Endodermal cell (in vitro differentiated cells): ENCODE data around the gene PPARG. TPM values are rescaled to one million over a fixed set of nuclear protein-coding genes. Genes with fewer than 3 reads are reported as not detected.

Experiments
- DNase-seq: peaks from one replicate; pipeline ENCODE4 v3.0.0-alpha.2; 2017
- H3K27ac ChIP-seq: 2 replicates; pipeline ENCODE4 v1.5.1; 2013; ENCODE audit warnings: mild to moderate bottlenecking, low read depth, low read length, moderate library complexity
- H3K27me3 ChIP-seq: 2 replicates; pipeline ENCODE4 v1.6.1; 2013; ENCODE audit warnings: mild to moderate bottlenecking, low read length, moderate library complexity; ENCODE audit not compliant: insufficient read depth, control insufficient read depth, poor library complexity, severe bottlenecking
- H3K36me3 ChIP-seq: 2 replicates; pipeline ENCODE4 v1.7.0; 2013; ENCODE audit warnings: mild to moderate bottlenecking, low read length, moderate library complexity; ENCODE audit not compliant: control insufficient read depth, insufficient read depth
- H3K4me1 ChIP-seq: one replicate; pipeline ENCODE4 v1.7.0; 2013; ENCODE audit warnings: low read length; ENCODE audit not compliant: control insufficient read depth, insufficient read depth
- H3K4me3 ChIP-seq: 2 replicates; pipeline ENCODE4 v1.5.1; 2013; ENCODE audit warnings: mild to moderate bottlenecking, low read length, moderate library complexity
- H3K9ac ChIP-seq: 2 replicates; pipeline ENCODE4 v1.6.1; 2013; ENCODE audit warnings: mild to moderate bottlenecking, low read length, moderate library complexity; ENCODE audit not compliant: poor library complexity, severe bottlenecking; ENCODE audit errors: extremely low read depth
- H3K9me3 ChIP-seq: 2 replicates; pipeline ENCODE4 v1.6.1; 2013; ENCODE audit warnings: mild to moderate bottlenecking, low read length, moderate library complexity; ENCODE audit not compliant: control insufficient read depth
- H3K27ac Mint-ChIP-seq: 2 replicates; pipeline ENCODE4 v1.8.0; 2020; ENCODE audit warnings: mixed read lengths
- H3K27me3 Mint-ChIP-seq: 2 replicates; pipeline ENCODE4 v1.8.0; 2021; ENCODE audit warnings: mild to moderate bottlenecking, mixed read lengths; ENCODE audit not compliant: insufficient read depth
- H3K36me3 Mint-ChIP-seq: 2 replicates; pipeline ENCODE4 v1.8.0; 2020; ENCODE audit warnings: low read depth, mixed read lengths
- H3K4me1 Mint-ChIP-seq: 2 replicates; pipeline ENCODE4 v1.8.0; 2020; ENCODE audit warnings: mixed read lengths
- H3K4me3 Mint-ChIP-seq: 2 replicates; pipeline ENCODE4 v1.8.0; 2020; ENCODE audit warnings: mild to moderate bottlenecking, moderate library complexity, mixed read lengths
- H3K9me3 Mint-ChIP-seq: 2 replicates; pipeline ENCODE4 v1.8.0; 2020; ENCODE audit warnings: mild to moderate bottlenecking, mixed read lengths
- CTCF ChIP-seq: fragments of 200-600 bp; sonication (generic); conservative IDR thresholded peaks from 2 replicates; pipeline ENCODE4 v1.5.0; 2021; ENCODE audit warnings: antibody characterized with exemption, mild to moderate bottlenecking
- WGBS, 2 experiments: methylation state at CpG; one replicate each; pipeline versions ENCODE4 v1.1.5 to v1.1.7; 2013; ENCODE audit warnings: missing lambda C conversion rate in 2 of 2, mixed read lengths in 1 of 2; ENCODE audit not compliant: insufficient coverage in 1 of 2, insufficient read length in 1 of 2; 5-methylcytosine and 5-hydroxymethylcytosine counted together
- total RNA-seq, 2 donors: library from RNA; stranded (reverse); fragmentation: NEBNext Ultra II Directional in 1 of 2; extraction: Animal tissue kit (Norgen Biotek cat#: 25700) in 1 of 2; gene quantifications; 2 replicates in 1 of 2; 3 replicates in 1 of 2; pipeline ENCODE4 v1.2.1, GENCODE V29; 2021

PPARG gene
- total RNA-seq, 2 donors from 2014 or later: 3.8 to 4.5 TPM

- Histone ChIP-seq H3K27ac (peak overlapping the region; percentile 29), H3K27me3 (peaks cover 90% of the 10 kb centered on the region), H3K4me3 (no peak overlapping the region), H3K9ac (no peak overlapping the region), H3K36me3 (no peaks in the 10 kb centered on the region), H3K4me1 (no peaks in the 10 kb centered on the region), H3K9me3 (no peaks in the 10 kb centered on the region)
- TF ChIP-seq CTCF: no peak
- H3K27ac Mint-ChIP-seq: no peak overlapping the region
- H3K36me3 Mint-ChIP-seq: no peaks in the 10 kb centered on the region
- 83% methylated on average over 6 to 21 of the region's 21 CpGs for WGBS, 2 experiments
- DNase-seq: no peak
- H3K4me1 Mint-ChIP-seq: peaks cover 14% of the 10 kb centered on the region
- H3K9me3 Mint-ChIP-seq: no peaks in the 10 kb centered on the region
- H3K4me3 Mint-ChIP-seq: no peak overlapping the region
- H3K27me3 Mint-ChIP-seq: peaks cover 94% of the 10 kb centered on the region
Observed at GRCh38 chr3:12440927-12441714, 152.3 kb downstream of the PPARG start.

GRCh38 chr3:12442654-12443501 lies 154.0 kb downstream of the PPARG start:
- no peaks in the 10 kb centered on the region for H3K9me3 Mint-ChIP-seq
- Histone ChIP-seq H3K4me1 (no peaks in the 10 kb centered on the region), H3K4me3 (no peak overlapping the region), H3K9me3 (no peaks in the 10 kb centered on the region), H3K9ac (no peak overlapping the region), H3K27ac (no peak overlapping the region), H3K27me3 (peaks cover 90% of the 10 kb centered on the region), H3K36me3 (no peaks in the 10 kb centered on the region)
- 94 to 95% methylated on average over 19 to 20 of the region's 20 CpGs for WGBS, 2 experiments
- H3K27ac Mint-ChIP-seq: no peak overlapping the region
- H3K36me3 Mint-ChIP-seq: no peaks in the 10 kb centered on the region
- no peak overlapping the region for H3K4me3 Mint-ChIP-seq
- no peak for TF ChIP-seq CTCF
- peaks cover 14% of the 10 kb centered on the region for H3K4me1 Mint-ChIP-seq
- DNase-seq: no peak
- peaks cover 94% of the 10 kb centered on the region for H3K27me3 Mint-ChIP-seq

- 94 to 100% methylated on average over 4 to 10 of the region's 10 CpGs for WGBS, 2 experiments
- Histone ChIP-seq H3K27me3 (peaks cover 93% of the 10 kb centered on the region), H3K4me1 (no peaks in the 10 kb centered on the region), H3K9me3 (no peaks in the 10 kb centered on the region), H3K9ac (no peak overlapping the region), H3K27ac (no peak overlapping the region), H3K4me3 (no peak overlapping the region), H3K36me3 (no peaks in the 10 kb centered on the region)
- no peaks in the 10 kb centered on the region for H3K9me3 Mint-ChIP-seq
- peaks cover 14% of the 10 kb centered on the region for H3K4me1 Mint-ChIP-seq
- no peaks in the 10 kb centered on the region for H3K36me3 Mint-ChIP-seq
- TF ChIP-seq CTCF: no peak
- H3K27me3 Mint-ChIP-seq: peaks cover 95% of the 10 kb centered on the region
- H3K4me3 Mint-ChIP-seq: no peak overlapping the region
- DNase-seq: no peak
- no peak overlapping the region for H3K27ac Mint-ChIP-seq
Observed at GRCh38 chr3:12443781-12444522, 155.1 kb downstream of the PPARG start.
